Activated T-helper 9 cell treated with anti-CD3 and anti-CD28 coated beads, Interleukin-2, amount 50 U/mL, for 16 hours (primary cell): Measurements from ENCODE around the gene ATOH8.

Experiments
- DNase-seq: peaks from one replicate; pipeline ENCODE4 v3.0.0-alpha.2; 2020; ENCODE audit warnings: low read depth

ATOH8 gene

GRCh38 chr2:85802354-85803103, 48.7 kb downstream of the ATOH8 start:
- DNase-seq = no peak

DNA sequence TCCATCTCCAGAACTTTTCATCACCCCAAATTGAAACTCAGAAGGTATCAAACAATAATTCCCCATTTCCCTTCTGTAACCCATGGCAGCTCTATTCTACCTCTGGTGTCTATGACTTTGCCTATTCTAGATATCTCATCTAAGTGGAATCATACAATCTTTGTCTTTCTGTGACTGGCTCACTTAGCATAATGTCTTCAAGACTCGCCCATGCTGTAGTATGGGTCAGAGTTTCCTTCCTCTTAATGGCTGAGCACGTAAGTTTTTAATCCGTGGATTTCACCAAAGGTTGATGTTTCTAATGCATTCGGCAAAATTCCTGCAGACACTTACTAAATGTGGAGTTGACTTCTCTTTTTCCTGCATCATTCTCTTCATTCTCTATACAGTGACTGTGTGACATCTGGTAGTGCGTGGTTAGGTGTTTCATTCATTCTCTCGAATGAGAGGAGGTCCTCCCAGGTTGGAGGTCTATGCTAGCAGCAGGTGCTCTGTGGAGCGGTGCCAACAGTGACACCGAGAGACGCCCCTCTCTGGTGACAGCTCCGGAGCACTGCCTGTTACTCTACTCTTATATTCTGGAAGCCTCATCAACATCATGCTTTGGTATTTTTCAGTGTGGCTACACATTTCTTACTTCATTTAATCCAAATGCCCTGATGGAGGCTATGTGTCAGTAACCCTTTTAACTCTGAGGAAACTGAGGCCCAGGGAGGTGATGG, 50.1 kb downstream of the ATOH8 start:
- DNase-seq = no peak

- no peak for DNase-seq
Measured at GRCh38 chr2:85804583-85804982, 50.8 kb downstream of the ATOH8 start.

DNA sequence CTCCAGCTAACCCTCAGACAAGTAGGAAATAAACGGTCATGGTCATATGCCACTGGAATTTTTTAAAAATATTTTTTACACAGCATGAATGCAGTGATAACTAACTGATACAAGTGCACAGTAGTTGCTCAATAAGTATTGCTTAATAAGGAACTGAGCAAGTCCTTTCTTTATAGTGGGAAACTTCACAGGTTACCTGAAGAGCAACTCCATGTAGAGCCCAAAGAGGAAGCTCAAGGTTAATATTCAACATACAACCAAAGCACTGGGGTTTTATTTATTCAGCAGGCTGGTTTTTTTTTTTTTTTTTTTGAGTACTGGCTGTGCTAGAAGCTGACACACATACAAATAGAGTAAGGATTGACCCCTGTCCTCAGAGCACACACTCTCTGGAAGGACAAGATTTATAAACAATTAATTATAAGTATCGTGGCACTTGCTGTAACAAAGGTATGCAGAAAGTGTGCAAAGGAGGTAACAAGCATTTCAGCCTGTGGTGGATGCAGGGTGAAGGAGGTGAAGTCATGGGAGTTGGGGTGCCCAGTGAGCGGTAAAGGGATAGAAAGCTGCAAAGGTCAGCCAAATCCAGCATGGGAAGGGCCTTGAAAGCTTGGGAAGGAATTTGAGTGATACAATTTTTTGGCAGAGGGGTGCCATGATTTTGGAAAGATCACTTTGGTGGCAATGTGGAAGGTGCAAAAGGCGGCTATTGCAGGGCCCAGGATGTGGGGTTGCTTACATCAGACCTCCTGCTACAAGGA, 52.7 kb downstream of the ATOH8 start:
- DNase-seq = no peak

GRCh38 chr2:85807756-85808155, 54.0 kb downstream of the ATOH8 start:
- DNase-seq = no peak

DNA sequence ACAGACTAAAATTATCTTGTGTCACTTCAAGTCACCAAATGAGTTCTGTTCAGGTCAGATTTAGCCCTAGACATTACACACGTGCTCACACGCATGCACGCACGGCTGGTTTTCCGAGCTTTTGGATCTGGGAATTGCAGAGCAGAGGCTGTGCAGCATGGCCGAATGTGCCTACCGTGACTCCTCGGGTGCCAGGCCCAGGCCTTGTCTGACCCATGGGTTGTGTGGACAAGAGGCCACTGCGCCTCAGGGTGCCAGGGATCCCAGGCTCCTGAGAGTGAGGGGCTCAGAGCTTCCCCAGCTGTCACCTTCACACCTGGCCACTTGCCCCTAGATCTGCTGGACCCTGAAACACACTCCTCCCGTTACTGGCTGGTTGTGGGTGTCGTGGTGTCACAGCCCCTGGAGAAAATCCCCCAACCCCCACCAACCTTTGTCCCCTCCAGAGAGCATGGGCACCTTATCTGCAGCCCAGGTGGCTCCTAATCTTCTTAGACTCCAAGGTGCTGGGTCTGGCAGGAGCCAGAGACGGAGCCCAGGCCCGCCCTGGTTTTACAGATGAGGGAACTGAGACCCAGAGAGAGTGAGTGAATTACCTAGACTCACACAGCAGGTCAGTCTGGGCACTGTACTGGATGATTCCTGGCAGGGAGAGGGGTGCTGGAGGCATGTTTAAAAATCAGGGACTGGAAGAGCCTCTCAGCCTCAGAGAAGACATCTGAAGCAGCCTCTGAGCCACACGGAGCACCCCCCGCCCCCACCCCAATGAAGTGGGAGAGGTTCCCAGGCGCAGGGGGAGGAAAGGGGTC, 56.8 kb downstream of the ATOH8 start:
- DNase-seq = no peak

- DNase-seq = no peak
Measured at GRCh38 chr2:85811180-85812093, 57.6 kb downstream of the ATOH8 start.

GRCh38 chr2:85812094-85812735, 58.4 kb downstream of the ATOH8 start:
- no peak for DNase-seq

GRCh38 chr2:85813211-85813981, 59.6 kb downstream of the ATOH8 start:
- DNase-seq = no peak

GRCh38 chr2:85813982-85814801, 60.4 kb downstream of the ATOH8 start:
- DNase-seq = peak; percentile 66

DNA sequence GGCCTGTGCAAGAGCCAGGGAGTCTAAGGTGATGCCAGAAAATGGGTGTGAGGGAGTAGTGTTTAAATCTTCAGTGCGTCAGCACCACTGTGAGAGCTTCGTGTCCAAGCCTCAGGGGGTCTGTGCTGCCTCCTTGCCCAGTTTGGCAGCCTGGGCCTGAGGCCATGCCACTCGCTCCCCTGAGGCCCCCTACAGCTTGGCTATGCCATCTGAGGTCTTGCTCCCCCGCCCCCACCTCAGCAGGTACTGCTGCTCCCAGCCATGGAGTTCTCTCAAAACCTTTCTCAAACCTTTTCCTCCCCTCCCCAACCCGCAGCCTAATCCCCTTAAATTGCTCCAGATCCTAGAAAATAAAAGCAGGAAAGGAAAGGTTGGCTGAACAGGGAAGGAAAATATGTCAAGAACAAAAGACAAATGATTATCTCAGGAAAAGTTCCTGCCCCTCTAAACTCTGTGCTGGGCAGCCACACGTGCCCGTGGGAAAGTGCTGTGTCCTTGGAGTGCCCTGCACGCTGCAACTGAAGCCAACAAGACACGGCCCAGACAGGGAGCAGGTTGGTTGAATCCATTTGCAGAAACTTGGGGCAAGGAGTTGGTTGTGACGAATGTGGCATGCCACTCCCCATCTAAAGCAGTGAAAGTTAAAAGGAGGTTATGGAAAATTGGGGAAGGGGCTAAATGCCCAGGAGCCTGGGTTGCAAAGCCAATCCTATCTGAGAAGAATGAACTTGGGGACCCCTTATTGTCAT, 61.2 kb downstream of the ATOH8 start:
- DNase-seq = no peak

DNA sequence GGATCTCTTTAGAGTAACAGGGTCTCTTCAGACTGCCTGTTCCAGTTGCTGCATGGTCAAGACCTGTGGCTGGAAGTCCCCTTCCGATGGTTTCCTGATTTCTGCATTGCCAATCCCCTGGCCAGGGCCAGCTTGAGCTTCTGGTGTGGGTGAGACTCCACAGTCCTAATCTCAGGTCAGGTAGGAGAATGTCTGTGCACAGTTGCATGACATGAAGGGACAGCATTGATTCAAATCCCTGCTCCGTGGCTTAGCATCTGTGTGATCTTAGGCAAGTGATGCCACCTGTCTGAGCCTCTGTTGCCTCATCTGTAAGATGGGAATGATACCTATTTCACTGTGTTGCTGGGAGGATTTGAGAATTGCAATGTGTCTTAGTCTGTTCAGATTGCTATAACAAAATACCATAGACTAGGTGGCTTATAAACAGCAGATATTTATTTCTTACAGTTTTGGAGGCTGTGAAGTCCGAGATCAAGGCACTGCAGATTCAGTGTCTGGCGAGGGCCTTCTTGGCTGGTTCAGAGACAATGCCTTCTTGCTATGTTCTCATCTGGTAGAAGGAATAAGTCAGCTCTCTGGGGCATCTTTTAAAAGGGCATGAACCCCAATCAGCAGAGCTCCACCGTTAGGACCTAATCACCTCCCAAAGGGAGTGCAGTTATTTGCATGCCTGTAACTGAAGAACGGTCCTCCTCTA, 66.2 kb downstream of the ATOH8 start:
- no peak for DNase-seq

- no peak for DNase-seq
Measured at GRCh38 chr2:85822766-85823165, 69.0 kb downstream of the ATOH8 start.

DNA sequence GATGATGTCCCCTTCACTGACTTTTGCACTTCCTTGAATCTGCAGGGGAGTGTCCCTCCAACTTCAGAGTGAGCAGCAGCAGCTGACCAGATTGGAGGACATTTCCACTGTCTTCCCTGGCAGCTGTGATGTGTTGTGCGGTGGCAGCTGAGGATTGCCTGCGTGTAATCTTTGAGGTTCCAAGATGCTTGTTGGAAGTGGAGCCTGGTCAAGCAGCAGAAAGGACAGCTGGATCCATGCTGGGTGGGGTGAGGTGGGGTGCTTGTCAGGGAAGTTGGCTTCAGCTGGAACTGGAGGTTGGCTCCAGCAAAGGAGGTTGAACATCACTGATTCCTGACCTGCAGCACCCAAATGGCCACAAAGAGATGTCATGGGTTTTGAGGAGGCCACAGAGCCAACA, 70.2 kb downstream of the ATOH8 start:
- no peak for DNase-seq

DNA sequence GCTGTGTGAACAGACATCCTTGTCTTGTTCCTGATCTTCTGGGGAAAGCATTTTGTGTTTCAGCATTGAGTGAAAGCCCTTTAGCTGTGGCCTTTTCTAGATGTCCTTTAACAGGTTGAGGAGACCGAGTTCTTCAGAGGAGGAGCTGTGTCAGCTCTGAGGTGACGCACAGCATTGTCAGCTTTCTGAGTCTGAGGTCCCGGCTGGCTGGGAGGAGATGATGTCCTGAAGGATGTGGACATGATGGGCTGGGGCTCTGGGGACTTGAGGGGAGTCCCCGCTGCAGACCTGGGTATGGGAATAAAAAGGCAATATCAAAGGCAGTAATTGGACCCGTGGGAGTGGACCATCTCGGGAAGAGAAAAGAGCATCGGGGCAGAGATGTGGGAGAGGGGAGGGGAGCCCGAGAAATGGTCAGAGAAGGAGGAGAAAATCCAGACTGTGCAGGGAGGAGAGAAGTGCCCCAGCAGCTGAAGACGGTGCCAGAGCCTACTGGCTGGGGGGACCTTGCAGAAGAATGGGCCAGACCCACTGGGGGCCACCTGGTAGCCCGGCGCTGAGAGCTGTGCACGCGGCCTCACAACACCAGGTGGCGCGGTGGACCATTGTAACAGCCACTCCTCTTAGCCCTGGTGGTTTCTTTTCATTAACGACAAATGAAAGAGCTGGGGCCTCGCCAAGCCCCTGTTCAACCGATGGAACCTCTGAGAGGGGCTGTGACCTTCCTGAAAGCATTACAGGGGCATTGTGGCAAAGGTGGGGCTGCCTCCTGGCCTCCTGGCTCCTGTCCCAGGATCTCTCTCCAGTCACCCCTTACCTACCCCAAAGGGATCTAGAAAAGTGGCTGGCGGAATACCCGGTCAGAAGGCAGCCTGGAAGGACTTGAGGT, 73.4 kb downstream of the ATOH8 start:
- peak; percentile 71 for DNase-seq

GRCh38 chr2:85827879-85828569, 74.2 kb downstream of the ATOH8 start:
- no peak for DNase-seq
